DMS 273 (cell line): ENCODE results near the gene DNMT3L.
"Not testable (repeated sequence)": the region's sequence is repeated elsewhere in the genome, so short reads cannot be mapped to it uniquely, and the experiment has no call there.

Source experiments
- DNase-seq: peaks from one replicate; lab custom pipeline; 2025; ENCODE audit not compliant: unreplicated experiment; lab: John Stamatoyannopoulos, UW

Gene DNMT3L

GRCh38 chr21:44295163-44295573 lies 33.5 kb upstream of the DNMT3L start:
- DNase-seq: peak; percentile 54

- no peak for DNase-seq
Measured at GRCh38 chr21:44294391-44295162, 32.9 kb upstream of the DNMT3L start.

GRCh38 chr21:44293551-44294231 lies 32.0 kb upstream of the DNMT3L start:
- no peak for DNase-seq

GRCh38 chr21:44292812-44293195 lies 31.1 kb upstream of the DNMT3L start:
- no peak for DNase-seq

GRCh38 chr21:44291936-44292811 lies 30.5 kb upstream of the DNMT3L start:
- DNase-seq: peak; percentile 37

GRCh38 chr21:44291078-44291935 lies 29.6 kb upstream of the DNMT3L start:
- DNase-seq: no peak

- DNase-seq: no peak
Measured at GRCh38 chr21:44290327-44291077, 28.8 kb upstream of the DNMT3L start.

GRCh38 chr21:44289381-44290010 lies 27.8 kb upstream of the DNMT3L start:
- DNase-seq: no peak

- DNase-seq: no peak
Measured at GRCh38 chr21:44288251-44289110, 26.8 kb upstream of the DNMT3L start.

- no peak for DNase-seq
Measured at GRCh38 chr21:44286716-44287632, 25.3 kb upstream of the DNMT3L start.

GRCh38 chr21:44286086-44286715 lies 24.5 kb upstream of the DNMT3L start:
- DNase-seq: no peak

GRCh38 chr21:44285138-44285992 lies 23.7 kb upstream of the DNMT3L start, which contains the start of gene AIRE:
Gene AIRE (plus strand): TSS chr21:44285876. CDS start chr21:44286007, 131 bp downstream.
- no peak for DNase-seq

- no peak for DNase-seq
Measured at GRCh38 chr21:44283948-44284347, 22.3 kb upstream of the DNMT3L start.

- DNase-seq: not testable (repeated sequence)
Measured at GRCh38 chr21:44283211-44283785, 21.6 kb upstream of the DNMT3L start.

GRCh38 chr21:44282370-44282769 lies 20.7 kb upstream of the DNMT3L start:
- DNase-seq: no peak

- no peak for DNase-seq
Measured at GRCh38 chr21:44281801-44282200, 20.1 kb upstream of the DNMT3L start.
